Keratinocyte (primary cell): ENCODE data around the gene MALT1.

Experiments
- CTCF ChIP-seq, 3 experiments: IDR thresholded peaks in 1 of 3; conservative IDR thresholded peaks in 1 of 3; optimal IDR thresholded peaks in 1 of 3; 2 replicates in 2 of 3; 3 replicates in 1 of 3; pipeline versions ENCODE3 to v1.5.1; 2011; ENCODE audit warnings: low read length in 3 of 3, mild to moderate bottlenecking in 3 of 3, moderate library complexity in 2 of 3, control low read depth in 1 of 3, inconsistent platforms in 1 of 3; ENCODE audit not compliant: insufficient read depth in 2 of 3; ENCODE audit errors: extremely low read depth in 1 of 3
- EZH2 ChIP-seq: IDR thresholded peaks from one replicate; pipeline ENCODE4 v1.6.1; 2012; ENCODE audit warnings: inconsistent platforms, mild to moderate bottlenecking, low read length, moderate library complexity

- no peak for TF ChIP-seq CTCF (optimal IDR thresholded peaks at IDR 0.05 in 1 of 3, IDR thresholded peaks at IDR 0.05 in 1 of 3, conservative IDR thresholded peaks at IDR 0.05 in 1 of 3; ENCODE audit: extremely low read depth in 1 of 3, insufficient read depth in 2 of 3, low read length in 3 of 3)
- no peak for TF ChIP-seq EZH2
Measured at GRCh38 chr18:58728719-58729118, 57.5 kb downstream of the MALT1 start.
